Measurements from ENCODE around the gene OIT3. TPM values are rescaled to one million over a fixed set of nuclear protein-coding genes. Genes with fewer than 3 reads are reported as not detected.

OIT3 gene
- total RNA-seq, 2 experiments from 2014 or later, result not detected

- no peaks in the 10 kb centered on the region for H3K4me1 Mint-ChIP-seq (ENCODE audit: low read depth)
- peaks cover 4% of the 10 kb centered on the region for H3K36me3 Mint-ChIP-seq (ENCODE audit: low read depth)
- TF ChIP-seq, protein P1, sequence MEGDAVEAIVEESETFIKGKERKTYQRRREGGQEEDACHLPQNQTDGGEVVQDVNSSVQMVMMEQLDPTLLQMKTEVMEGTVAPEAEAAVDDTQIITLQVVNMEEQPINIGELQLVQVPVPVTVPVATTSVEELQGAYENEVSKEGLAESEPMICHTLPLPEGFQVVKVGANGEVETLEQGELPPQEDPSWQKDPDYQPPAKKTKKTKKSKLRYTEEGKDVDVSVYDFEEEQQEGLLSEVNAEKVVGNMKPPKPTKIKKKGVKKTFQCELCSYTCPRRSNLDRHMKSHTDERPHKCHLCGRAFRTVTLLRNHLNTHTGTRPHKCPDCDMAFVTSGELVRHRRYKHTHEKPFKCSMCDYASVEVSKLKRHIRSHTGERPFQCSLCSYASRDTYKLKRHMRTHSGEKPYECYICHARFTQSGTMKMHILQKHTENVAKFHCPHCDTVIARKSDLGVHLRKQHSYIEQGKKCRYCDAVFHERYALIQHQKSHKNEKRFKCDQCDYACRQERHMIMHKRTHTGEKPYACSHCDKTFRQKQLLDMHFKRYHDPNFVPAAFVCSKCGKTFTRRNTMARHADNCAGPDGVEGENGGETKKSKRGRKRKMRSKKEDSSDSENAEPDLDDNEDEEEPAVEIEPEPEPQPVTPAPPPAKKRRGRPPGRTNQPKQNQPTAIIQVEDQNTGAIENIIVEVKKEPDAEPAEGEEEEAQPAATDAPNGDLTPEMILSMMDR (IDR thresholded peaks at IDR 0.05), result no peak
- no peak for ATAC-seq
- ChIA-PET POLR2A (no interaction called here), CTCF (no interaction called here)
- no peaks in the 10 kb centered on the region for H3K27me3 Mint-ChIP-seq
- no peak for DNase-seq
- no peak overlapping the region for H3K4me3 Mint-ChIP-seq
- no peak overlapping the region for H3K27ac Mint-ChIP-seq
- H3K9me3 Mint-ChIP-seq, result no peaks in the 10 kb centered on the region
- intact Hi-C loops (cut with micrococcal nuclease), result no loop called here
Observed at GRCh38 chr10:72852508-72852907, 41.0 kb upstream of the OIT3 start.

GRCh38 chr10:72855129-72855528 is 38.4 kb upstream of the OIT3 start:
- intact Hi-C loops (cut with micrococcal nuclease), result no loop called here
- ChIA-PET POLR2A (no interaction called here), CTCF (no interaction called here)
- Mint-ChIP-seq H3K27ac (no peak overlapping the region), H3K36me3 (ENCODE audit: low read depth) (peaks cover 3% of the 10 kb centered on the region), H3K4me3 (no peak overlapping the region), H3K27me3 (no peaks in the 10 kb centered on the region), H3K4me1 (ENCODE audit: low read depth) (no peaks in the 10 kb centered on the region), H3K9me3 (no peaks in the 10 kb centered on the region)
- no peak for ATAC-seq
- no peak for DNase-seq
- TF ChIP-seq, protein P1 (IDR thresholded peaks at IDR 0.05), result no peak

DNA sequence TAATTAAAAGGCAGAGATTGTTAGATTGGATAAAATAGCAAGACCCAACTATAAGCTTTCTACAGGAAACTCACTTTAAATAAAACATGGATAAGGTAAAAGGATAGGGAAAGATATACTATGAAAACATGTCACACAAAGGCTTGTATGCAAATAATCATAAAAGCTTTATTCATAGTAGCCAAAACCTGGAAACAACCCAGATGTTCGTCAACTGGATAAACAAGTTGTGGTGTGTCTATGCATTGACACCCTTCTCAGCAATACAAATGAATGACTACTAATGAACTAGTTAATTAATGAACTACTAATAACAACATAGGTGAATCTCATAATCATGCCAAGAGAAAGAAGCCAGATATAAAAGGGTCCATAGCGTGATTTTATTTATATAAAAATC is 37.7 kb upstream of the OIT3 start:
- no peak for DNase-seq
- ChIA-PET CTCF (no interaction called here), POLR2A (no interaction called here)
- H3K27me3 Mint-ChIP-seq, result no peaks in the 10 kb centered on the region
- no peak overlapping the region for H3K27ac Mint-ChIP-seq
- no peak for ATAC-seq
- peaks cover 2% of the 10 kb centered on the region for H3K36me3 Mint-ChIP-seq (ENCODE audit: low read depth)
- no peak overlapping the region for H3K4me3 Mint-ChIP-seq
- intact Hi-C loops (cut with micrococcal nuclease), result no loop called here
- no peaks in the 10 kb centered on the region for H3K4me1 Mint-ChIP-seq (ENCODE audit: low read depth)
- TF ChIP-seq, protein P1 (IDR thresholded peaks at IDR 0.05), result no peak
- H3K9me3 Mint-ChIP-seq, result no peaks in the 10 kb centered on the region

GRCh38 chr10:72858067-72858466 is 35.5 kb upstream of the OIT3 start:
- ATAC-seq (no peak), DNase-seq (no peak)
- TF ChIP-seq, protein P1 (IDR thresholded peaks at IDR 0.05), result no peak
- Mint-ChIP-seq H3K36me3 (ENCODE audit: low read depth) (peaks cover 2% of the 10 kb centered on the region), H3K4me1 (ENCODE audit: low read depth) (no peaks in the 10 kb centered on the region), H3K4me3 (no peak overlapping the region), H3K27ac (no peak overlapping the region), H3K27me3 (no peaks in the 10 kb centered on the region), H3K9me3 (no peaks in the 10 kb centered on the region)
- intact Hi-C loops (cut with micrococcal nuclease), result no loop called here
- ChIA-PET CTCF (interaction anchor here (0.7 to 0.9 kb wide), 2 partner anchors 23 to 25 kb away, joined by 3 read pairs; no protein-coding TSS in a partner anchor), POLR2A (no interaction called here)

DNA sequence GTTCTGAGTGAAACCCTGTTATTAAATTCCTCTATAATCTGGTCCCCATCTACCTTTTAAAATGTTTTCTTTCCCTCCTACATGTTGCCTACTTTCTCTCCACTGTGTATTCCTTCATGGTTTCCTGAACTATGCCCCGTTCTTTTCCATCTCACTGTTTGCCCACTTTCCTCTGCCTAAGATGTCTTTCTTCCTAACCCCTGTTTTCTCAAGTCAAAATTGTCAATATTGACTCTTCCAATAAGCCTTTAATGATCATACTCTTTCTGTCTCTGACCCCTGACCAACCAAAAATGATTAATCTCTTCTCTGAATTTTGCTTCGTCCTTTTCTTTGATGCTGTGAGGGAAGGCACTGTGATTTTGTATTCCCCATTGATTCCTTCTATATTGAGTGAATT is 30.6 kb upstream of the OIT3 start:
- Mint-ChIP-seq H3K36me3 (ENCODE audit: low read depth) (peaks cover 2% of the 10 kb centered on the region), H3K9me3 (no peaks in the 10 kb centered on the region), H3K27ac (no peak overlapping the region), H3K4me1 (ENCODE audit: low read depth) (no peaks in the 10 kb centered on the region), H3K4me3 (no peak overlapping the region), H3K27me3 (no peaks in the 10 kb centered on the region)
- CTCF ChIA-PET, result interaction anchor here (1.0 kb wide), 1 partner anchor 26 kb away, joined by 4 read pairs; no protein-coding TSS in a partner anchor
- intact Hi-C loops (cut with micrococcal nuclease), result no loop called here
- ATAC-seq (no peak), DNase-seq (no peak)
- TF ChIP-seq, protein P1 (IDR thresholded peaks at IDR 0.05), result no peak
- POLR2A ChIA-PET, result no interaction called here
